HG03457 (cell line): ENCODE results near the gene SCAF8.
"Not testable (repeated sequence)": the region's sequence is repeated elsewhere in the genome, so short reads cannot be mapped to it uniquely, and the experiment has no call there.

Experiments
- ATAC-seq: cut with Tn5 transposase; IDR thresholded peaks from one replicate; pipeline ENCODE4 v1.9.1; 2021; ENCODE audit warnings: moderate number of reproducible peaks; ENCODE audit not compliant: unreplicated experiment

Gene SCAF8

GRCh38 chr6:154732538-154733182 is 556 bp upstream of the SCAF8 start:
- no peak for ATAC-seq

DNA sequence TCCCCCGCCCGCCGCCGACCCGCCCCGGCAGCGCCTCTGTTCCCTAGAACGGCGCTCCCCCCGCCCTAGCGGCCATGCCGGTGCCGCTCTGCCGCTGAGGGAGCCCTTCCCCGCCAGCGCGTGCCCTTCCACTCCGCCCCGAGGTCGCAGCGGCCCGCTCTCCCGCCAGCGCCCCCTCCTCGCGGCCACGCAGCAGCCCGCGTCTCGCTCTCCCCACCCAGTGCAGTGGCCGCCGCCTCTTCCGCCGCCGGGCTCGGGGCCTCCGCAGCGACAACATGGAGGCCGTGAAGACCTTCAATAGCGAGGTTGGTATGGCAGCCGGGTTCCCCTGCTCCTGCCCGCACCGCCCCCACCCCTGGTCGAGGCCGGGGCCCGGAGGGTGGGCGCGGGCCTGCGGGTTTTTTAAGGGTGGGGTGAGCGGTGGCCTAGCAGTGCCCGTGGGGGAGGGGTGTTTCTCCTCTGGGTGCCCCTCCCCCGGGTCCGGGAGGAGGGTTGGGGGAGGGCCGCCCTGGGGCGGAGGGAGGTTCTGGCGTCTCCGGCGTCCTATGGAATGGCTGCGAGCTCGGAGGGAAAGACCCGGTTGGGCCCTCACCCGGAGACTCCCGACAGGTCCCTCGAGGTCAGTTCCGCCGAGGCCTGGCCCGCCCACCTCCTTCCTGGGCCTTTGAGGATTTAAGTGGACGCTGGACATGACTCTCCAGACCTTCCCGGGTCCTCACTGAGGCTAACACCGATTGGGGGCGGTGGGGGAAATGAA is 588 bp downstream of the SCAF8 start:
- peak; percentile 64 for ATAC-seq

- no peak for ATAC-seq
Observed at GRCh38 chr6:154736618-154737259, 3.5 kb downstream of the SCAF8 start.

GRCh38 chr6:154737424-154737823 is 4.2 kb downstream of the SCAF8 start:
- ATAC-seq: no peak

DNA sequence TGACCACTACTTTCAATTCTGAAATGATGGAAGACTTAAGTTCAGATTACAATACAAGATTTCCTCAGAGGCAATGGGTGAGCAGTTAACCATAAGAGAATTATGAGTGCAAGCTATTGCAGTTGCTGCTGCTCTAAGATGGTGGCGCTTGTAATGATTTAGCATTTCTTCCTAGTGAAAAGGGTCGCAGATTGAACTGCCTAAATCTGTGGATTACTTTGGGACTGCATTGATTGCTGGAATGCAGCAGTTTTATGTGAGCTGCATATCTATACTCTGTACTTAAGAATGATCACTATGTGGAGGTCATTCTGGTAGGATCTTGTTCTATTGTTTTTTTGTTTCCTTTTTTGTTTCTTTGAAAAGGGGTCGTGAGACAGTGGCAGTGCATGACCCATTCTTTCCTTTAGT is 5.3 kb downstream of the SCAF8 start:
- no peak for ATAC-seq

- ATAC-seq: no peak
Observed at GRCh38 chr6:154740658-154741057, 7.4 kb downstream of the SCAF8 start.

DNA sequence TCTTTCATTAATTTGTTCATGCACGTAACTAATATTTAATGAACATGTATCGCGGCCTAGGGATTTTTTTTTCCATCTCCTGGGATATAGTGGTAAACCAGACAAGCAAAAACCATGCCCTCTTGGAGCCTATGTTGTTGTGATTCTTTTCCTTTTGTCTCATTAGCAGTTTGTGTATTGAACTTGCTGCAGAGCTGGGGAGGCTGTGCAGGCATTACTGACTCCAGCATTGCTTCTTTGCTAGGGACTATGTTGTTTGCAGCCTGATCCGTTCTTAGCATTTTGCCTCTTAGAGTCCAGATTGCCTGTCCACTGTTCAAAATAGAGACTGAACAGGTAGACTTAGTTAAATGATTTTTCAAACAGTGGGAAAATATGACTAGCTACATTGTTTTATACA is 9.7 kb downstream of the SCAF8 start:
- ATAC-seq: no peak

DNA sequence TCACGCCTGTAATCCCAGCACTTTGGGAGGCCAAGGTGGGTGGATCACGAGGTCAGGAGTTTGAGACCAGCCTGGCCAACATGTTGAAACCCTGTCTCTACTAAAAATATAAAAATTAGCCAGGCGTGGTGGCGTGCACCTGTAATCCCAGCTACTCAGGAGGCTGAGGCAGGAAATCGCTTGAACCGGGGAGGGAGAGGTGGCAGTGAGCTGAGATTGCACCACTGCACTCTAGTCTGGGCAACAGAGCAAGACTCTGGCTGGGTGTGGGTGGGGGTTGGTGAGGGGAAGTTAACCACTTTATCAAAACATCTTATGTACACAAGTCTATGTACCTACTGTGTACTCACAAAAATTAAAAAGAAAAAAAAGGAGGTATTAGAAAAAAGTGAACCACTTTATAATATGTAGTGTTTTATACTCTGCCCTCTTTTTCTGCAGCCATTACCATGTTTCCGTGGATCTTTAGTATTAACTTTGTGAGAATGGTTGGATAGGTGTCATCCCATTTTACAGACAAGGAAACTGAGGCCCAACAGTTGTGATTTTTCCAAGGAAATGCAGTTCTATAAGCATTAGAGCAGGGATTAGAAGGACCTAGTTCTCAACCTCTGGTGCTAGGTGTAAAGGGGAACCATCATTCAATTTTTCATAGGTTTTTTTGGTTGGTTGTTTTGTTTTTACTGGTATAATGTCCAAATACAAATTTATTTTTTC is 11.0 kb downstream of the SCAF8 start:
- ATAC-seq: not testable (repeated sequence)

DNA sequence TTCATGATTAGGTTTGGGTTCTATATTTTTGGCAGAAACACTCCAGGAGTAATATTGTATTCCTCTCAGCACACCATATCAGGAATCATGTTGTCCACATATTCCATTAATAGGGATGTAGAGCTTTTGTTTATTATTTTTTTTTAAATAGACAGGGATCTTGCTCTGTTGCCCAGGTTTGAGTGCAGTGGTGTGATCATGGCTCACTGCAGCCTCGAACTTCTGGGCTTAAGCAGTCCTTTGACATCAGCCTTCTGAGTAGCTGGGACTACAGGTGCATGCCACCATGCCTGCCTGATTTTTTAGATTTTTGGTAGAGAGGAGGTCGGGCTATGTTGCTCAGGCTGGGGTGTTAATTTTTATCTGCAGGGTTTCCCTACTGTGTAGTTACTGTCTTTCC is 12.0 kb downstream of the SCAF8 start:
- ATAC-seq: no peak

- no peak for ATAC-seq
Observed at GRCh38 chr6:154749341-154749740, 16.1 kb downstream of the SCAF8 start.

GRCh38 chr6:154751011-154751800 is 18.0 kb downstream of the SCAF8 start:
- no peak for ATAC-seq

DNA sequence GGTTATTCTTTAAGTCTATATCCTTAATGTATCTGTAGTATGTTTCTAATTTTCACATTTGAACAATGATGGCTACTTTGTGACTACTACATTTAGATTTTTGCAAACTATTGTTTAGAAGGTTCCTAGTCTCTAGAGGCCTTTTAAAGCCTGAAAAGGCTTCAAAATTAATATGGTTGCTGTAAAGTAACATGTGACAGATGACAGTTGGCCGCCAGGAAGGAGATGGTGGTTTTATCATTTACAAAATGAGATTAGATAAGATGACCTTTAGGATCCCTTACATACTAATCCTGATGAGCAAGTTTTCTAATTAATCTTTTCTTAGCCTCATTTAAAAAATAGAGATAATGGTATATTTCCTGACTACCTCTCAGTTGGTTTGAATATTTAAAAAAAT is 18.8 kb downstream of the SCAF8 start:
- no peak for ATAC-seq

- no peak for ATAC-seq
Observed at GRCh38 chr6:154754152-154754551, 20.9 kb downstream of the SCAF8 start.

DNA sequence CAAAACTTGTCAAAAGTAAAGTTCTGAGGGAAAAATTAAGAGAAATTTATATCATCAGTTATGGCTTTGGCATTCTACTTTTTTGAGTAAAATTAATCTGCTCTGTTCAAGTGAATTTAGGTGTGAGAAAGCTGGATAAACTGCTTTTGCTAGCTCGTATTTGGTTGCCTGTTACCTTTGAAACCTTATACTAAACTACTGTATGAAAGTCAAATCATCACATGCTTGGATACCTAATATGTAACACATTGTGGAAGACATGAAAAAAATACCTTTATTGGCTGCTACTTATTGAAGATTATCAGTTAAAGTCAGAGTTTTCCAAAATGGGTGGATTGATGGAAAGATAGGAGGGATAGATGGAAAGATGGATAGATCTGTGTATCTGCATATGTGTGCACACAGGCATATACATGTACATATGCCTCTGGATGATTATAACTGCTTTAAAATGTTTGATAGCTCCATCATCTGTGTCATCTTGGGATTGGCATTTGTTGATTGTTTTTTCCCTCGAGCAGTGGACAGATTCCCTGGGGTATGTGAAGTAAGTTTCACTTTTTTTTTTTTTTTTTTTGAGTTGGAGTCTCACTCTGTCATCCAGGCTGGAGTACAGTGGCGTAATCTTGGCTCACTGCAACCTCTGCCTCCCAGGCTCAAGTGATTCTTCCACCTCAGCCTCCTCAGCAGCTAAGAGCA is 24.3 kb downstream of the SCAF8 start:
- ATAC-seq: no peak

GRCh38 chr6:154758125-154758524 is 24.9 kb downstream of the SCAF8 start:
- ATAC-seq: no peak

DNA sequence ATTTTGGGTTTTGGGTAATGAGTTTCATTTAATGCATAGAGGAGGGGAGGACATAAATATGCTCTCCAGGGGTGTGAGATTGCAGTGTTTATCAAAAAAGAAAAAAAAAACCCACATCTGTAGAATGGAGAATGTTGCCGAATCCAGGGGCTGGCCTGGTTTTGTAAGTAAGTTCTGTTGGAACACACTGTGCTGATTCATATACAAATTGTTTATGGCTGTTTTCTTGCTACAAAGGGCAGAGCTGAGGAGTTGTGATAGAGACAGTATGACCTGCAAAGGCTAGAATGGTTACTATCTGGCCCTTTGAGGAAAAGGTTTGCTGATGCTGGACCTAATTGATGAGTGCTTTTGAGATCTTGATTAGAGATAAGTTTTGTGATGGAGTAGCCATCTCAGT is 30.4 kb downstream of the SCAF8 start:
- ATAC-seq: no peak

DNA sequence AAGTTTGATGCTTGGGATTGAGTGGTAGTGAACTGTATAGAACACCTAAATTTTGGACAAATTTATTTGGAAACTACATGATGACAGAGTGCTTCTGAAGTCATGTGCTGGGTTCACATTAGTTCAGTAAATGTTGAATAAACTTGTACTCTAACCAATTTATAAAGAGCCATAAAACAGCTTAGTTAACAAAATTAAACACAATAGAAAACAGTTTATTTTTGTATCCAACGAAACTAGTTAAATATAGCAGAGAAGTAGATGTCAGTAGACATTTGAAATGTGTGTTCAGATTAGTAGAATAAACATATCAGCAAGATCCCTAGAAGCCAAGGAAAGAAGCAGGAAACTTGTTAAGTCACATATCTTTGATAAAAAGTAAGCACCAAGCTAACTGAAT is 32.1 kb downstream of the SCAF8 start:
- no peak for ATAC-seq

GRCh38 chr6:154766288-154766687 is 33.1 kb downstream of the SCAF8 start:
- no peak for ATAC-seq

DNA sequence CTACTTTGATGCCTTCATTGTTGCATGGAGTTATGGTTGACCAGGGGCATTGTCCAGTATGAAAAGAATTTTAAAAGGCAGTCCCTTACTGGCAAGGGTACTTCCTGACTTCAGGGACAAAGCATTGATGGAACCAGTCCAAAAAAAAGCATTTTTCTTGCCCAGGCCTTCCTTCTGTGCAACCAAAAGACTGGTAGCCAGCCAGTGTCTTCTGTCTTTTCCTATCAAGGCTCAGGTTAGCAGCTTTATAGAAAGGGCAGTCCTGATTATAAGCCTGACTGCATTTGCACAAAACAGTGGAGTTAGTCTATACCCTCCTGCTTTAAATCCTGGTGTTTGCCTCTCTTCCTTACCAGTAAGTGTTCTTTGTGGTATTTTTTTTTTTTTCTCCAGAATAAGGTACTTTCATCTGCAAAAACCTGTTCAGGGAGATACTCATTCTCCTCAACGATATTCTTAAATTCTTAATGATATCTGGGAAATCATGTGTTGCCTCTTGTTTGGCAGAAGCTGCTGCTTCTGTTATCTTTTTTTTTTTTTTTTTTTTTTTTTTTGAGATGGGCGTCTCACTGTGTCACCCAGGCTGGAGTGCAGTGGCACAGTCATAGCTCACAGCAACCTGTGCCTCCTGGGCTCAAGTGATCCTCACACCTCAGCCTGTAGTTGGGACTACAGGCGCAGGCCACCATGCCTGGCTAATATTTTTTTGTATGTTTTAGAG is 33.9 kb downstream of the SCAF8 start:
- no peak for ATAC-seq

DNA sequence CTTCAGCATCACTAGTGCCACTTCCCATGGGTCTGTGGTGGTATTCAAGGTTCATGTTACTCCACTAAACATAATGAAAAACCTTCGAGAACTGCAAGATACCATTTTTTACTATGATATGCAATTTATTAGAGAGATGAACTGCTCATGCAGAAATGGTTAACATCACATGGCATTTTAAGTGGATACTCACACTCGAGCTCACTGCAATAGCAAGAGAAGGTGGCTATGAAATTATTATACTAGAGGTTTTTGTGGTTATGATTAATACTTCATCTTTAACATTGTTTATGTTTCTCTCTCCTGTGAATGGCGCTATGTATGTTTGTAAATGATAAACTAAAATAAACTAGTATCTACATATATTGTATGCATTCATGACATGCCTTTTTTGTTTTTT is 35.1 kb downstream of the SCAF8 start:
- ATAC-seq: no peak
